ENCODE results near the gene CCDC81.

CCDC81 gene

DNA sequence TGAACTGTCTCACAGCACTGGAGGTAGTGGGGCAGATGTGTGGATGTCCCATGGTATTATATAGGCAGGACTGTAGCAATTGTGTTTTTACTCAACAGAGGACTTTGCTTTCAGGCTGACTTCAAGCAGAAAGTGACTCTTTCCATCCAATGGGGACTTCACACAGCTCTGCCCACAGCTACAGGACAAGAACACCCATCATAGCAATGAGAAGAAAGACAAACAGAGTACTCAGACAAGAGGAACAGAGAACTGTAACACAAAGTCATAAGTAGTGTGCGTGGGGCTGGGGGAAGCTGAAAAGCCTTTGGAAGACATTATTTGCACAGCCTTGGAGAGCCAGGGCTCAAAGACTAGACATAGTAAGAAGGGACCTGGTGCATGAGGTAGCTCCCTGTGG is 70.3 kb downstream of the CCDC81 start:
- TF ChIP-seq Cebpa-rat (IDR thresholded peaks at IDR 0.05) = no peak
- Histone ChIP-seq H4K20me1 (no peaks in the 10 kb centered on the region), H3K4me2 (peak overlapping the region; percentile 62), H3K27me3 (no peaks in the 10 kb centered on the region), H3K27ac (no peak overlapping the region), H3K4me3 (no peak overlapping the region), H3K9me3 (no peaks in the 10 kb centered on the region), H3K36me3 (no peaks in the 10 kb centered on the region), H3K4me1 (peaks cover 89% of the 10 kb centered on the region), H3K9ac (no peak overlapping the region)

DNA sequence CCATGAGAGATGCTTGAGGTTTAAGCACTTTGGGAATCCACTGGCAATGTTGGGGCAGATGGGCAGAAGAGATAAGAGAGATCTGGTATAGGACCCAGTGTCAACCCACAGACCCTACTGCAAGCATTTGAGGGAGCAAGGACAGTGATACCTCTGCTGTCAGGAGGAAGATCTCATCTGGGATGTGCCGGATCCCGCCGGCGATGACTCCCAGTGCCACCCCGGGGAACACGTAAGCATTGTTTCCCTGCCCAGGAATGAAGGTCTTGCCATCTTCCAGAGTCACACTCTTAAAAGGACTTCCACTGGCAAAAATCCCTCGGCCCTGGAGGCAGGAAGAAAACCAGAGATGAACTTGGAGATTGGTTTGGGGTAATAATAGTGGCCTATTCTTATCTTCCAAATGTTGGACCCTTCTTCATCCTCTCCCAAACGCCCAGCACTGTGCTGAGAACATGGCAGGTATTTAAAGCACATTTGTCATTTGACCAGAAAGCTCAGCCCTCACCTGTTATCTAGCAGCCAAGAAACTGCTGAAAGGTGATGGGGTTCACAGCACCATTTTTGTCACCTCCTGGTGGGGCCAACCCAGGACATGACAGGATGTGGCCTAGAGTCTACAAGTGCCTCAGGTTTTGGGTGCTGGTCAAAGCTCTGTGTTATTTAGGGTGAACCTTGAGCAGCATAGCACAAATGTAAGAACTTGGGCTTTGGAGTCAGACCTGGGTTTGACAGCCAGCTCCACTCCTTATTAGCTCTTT is 71.7 kb downstream of the CCDC81 start:
- Histone ChIP-seq H3K9me3 (no peaks in the 10 kb centered on the region), H3K27me3 (no peaks in the 10 kb centered on the region), H3K4me1 (peaks cover 84% of the 10 kb centered on the region), H3K4me3 (no peak overlapping the region), H3K4me2 (peak overlapping the region; percentile 69), H3K9ac (no peak overlapping the region), H3K36me3 (no peaks in the 10 kb centered on the region), H3K27ac (no peak overlapping the region), H4K20me1 (no peaks in the 10 kb centered on the region)
- TF ChIP-seq Cebpa-rat (IDR thresholded peaks at IDR 0.05) = no peak

DNA sequence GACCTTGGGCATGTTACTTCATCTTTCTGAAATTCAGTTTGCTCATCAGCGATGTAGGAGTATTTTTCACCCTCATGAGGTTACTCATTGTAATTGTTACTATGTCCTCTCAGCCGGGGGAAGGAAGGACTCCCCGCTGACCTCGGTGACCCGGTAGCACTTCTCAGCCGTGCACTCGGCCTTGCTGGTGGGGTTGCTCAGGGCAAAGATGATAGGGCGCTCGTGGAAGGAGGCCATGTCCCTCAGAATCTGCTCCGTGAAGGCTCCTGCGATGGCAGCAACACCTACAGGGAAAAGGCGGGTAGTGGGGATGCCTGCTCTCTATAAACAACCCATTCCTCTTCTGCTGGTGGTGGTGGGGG is 72.2 kb downstream of the CCDC81 start:
- no peaks in the 10 kb centered on the region for H3K36me3 ChIP-seq
- H3K27me3 ChIP-seq = no peaks in the 10 kb centered on the region
- H3K4me2 ChIP-seq = peak overlapping the region; percentile 69
- H3K4me3 ChIP-seq = no peak overlapping the region
- peaks cover 83% of the 10 kb centered on the region for H3K4me1 ChIP-seq
- no peaks in the 10 kb centered on the region for H4K20me1 ChIP-seq
- H3K9ac ChIP-seq = no peak overlapping the region
- no peak for TF ChIP-seq Cebpa-rat (IDR thresholded peaks at IDR 0.05)
- H3K9me3 ChIP-seq = no peaks in the 10 kb centered on the region
- no peak overlapping the region for H3K27ac ChIP-seq

DNA sequence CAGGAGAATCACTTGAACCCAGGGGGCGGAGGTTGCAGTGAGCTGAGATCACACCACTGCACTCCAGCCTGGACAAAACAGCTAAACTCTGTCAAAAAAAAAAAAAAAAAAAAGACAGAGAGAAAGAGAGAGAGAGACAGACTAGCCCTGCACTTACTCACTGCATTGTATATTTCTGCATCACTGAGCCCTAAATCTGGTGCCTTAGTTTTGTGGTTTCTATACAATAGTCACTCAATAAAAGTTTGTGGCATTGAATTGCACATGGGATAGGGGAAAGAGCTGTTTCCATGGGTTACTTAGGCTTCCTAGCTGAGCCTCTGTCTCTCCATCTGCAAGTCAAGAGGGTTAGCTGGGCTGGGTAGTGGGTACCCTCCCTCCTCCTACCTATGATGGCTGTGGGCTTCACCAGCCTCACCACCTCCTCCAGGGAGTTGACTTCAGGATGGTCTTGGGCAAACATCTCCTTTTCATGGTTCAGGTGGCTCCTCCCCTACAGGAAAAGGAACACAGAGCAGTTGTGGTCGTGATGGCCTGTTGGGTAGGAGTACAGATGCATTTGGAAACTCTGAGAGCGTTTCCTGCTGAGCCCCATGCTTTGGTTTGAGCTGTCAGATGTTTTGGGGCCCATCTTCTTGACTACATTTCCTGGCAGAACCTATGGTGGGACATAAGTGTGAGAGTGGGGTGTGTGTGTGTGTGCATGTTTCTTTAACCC is 73.2 kb downstream of the CCDC81 start:
- no peaks in the 10 kb centered on the region for H3K36me3 ChIP-seq
- H3K27ac ChIP-seq = peak overlapping the region; percentile 48; the same call in 1 of the 2 replicates
- no peaks in the 10 kb centered on the region for H3K9me3 ChIP-seq
- H3K27me3 ChIP-seq = no peaks in the 10 kb centered on the region
- peak; percentile 34; the same call in 1 of the 2 replicates for TF ChIP-seq Cebpa-rat (IDR thresholded peaks at IDR 0.05)
- no peak overlapping the region for H3K9ac ChIP-seq
- peaks cover 73% of the 10 kb centered on the region for H3K4me1 ChIP-seq
- no peaks in the 10 kb centered on the region for H4K20me1 ChIP-seq
- peak overlapping the region; percentile 69 for H3K4me2 ChIP-seq
- no peak overlapping the region for H3K4me3 ChIP-seq

DNA sequence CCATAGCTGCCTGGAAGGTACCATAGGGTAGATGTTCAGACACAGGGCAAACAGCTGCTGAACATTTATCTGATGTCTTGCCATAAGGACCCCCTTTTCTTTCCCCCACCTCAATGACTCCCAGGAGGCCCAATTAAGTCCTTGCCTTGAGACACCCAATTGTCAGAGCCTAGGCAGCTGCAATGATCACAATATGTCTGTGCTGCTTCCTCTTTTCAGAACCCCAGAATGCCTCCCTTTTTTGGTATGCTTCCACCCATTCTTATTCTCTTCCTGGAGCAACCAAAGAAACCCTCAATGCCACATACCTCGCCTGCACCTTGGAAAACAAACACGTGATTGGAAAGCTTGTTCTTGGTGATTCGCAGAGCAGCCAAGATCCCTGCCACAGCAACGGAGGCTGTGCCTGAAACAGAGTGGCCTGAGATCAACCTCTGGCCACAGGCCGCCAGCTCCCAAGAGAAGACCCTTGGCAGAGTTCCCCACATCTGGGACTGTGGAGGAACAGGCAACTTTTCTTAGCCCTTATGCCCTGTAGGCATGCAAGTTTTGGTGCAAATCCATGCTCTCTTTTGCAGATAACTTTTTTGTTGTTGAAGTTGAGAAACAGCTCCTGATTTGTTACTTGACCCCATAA is 75.4 kb downstream of the CCDC81 start:
- Histone ChIP-seq H3K27me3 (no peaks in the 10 kb centered on the region), H3K4me2 (peak overlapping the region; percentile 69), H3K4me3 (no peak overlapping the region), H3K36me3 (no peaks in the 10 kb centered on the region), H3K4me1 (peaks cover 52% of the 10 kb centered on the region), H3K9ac (no peak overlapping the region), H3K9me3 (no peaks in the 10 kb centered on the region), H3K27ac (no peak overlapping the region), H4K20me1 (no peaks in the 10 kb centered on the region)
- TF ChIP-seq Cebpa-rat (IDR thresholded peaks at IDR 0.05) = no peak

DNA sequence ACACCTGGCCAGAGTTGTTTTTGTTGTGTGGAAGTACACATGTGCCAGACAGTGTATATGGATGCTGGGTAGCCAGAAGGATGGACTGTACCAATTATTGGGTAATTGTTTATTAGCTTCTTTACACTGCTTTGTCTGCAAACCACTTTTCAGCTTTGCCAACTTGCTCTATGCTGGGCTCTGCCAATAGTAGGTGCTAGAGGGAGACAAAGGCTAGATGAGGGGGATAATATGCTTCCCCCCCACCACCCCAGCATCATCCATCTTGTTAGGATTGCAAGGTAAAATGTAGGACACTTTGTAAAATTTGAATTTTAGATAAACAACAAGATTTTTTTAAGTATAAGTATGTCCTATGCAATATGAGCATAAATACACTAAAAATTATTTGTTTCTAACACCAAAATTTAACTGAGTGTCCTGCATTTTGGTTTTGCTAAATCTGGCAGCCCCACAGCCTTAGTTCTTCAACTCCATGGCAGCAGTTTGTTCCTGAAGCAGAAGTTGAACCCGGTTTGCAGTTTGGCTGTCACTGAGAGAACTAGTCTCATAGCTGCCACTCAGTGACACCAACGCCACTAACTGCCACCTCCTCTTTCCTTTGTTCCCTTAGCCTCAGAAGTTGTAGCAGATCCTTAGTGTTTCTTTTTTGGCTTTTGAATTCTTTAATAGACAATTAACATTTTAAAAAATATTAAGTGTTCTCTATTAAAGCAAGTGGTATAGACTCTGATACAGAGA is 78.8 kb downstream of the CCDC81 start:
- no peak overlapping the region for H3K9ac ChIP-seq
- H3K4me1 ChIP-seq = peaks cover 23% of the 10 kb centered on the region
- TF ChIP-seq Cebpa-rat (IDR thresholded peaks at IDR 0.05) = no peak
- H3K27me3 ChIP-seq = no peaks in the 10 kb centered on the region
- H4K20me1 ChIP-seq = no peaks in the 10 kb centered on the region
- H3K27ac ChIP-seq = no peak overlapping the region
- H3K4me2 ChIP-seq = no peak overlapping the region
- H3K9me3 ChIP-seq = no peaks in the 10 kb centered on the region
- H3K4me3 ChIP-seq = no peak overlapping the region
- no peaks in the 10 kb centered on the region for H3K36me3 ChIP-seq

DNA sequence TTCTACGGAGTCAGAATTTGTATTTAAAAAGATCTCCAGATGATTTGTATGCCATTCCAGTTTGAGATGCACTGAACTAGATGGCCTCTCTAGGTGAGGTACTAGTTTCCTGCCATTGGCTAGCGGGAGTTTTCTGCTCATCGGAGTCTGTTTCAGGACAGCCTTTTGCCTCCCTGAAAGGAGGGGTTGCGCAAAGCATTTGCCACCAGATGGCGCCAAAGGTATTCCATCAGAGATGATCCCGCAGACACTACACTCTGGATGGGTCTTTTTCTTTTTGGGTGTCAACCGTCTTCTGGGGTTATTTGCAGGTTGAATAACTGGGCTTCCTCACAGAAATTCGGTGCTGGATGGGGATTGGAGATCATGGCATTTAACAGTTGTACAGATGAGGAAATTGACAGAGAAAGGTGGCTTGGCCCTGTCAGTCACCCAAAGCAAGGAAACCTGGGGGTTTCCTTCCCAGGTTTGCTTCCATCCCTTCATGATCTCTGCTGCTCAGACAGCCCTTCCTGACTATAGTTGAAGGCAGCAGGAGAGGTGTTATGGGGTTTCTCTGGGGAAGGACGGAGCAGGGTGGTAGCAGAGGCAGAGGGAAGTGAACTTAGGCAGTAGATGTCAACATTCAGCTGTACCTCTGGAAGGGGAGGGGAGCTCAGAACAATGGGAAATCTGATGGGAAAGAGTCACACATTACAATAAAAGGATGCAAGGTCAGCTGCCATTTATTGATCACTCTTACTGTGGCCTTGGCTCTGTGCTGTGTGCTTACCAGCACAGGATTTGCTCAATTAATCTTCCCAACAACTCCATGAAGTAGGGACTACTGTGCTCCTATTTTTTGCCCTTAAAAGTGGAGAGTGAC is 81.6 kb downstream of the CCDC81 start:
- H3K4me1 ChIP-seq = peaks cover 16% of the 10 kb centered on the region
- no peak overlapping the region for H3K9ac ChIP-seq
- no peaks in the 10 kb centered on the region for H3K36me3 ChIP-seq
- H4K20me1 ChIP-seq = no peaks in the 10 kb centered on the region
- H3K27me3 ChIP-seq = no peaks in the 10 kb centered on the region
- H3K27ac ChIP-seq = no peak overlapping the region
- TF ChIP-seq Cebpa-rat (IDR thresholded peaks at IDR 0.05) = no peak
- no peaks in the 10 kb centered on the region for H3K9me3 ChIP-seq
- no peak overlapping the region for H3K4me3 ChIP-seq
- H3K4me2 ChIP-seq = no peak overlapping the region

DNA sequence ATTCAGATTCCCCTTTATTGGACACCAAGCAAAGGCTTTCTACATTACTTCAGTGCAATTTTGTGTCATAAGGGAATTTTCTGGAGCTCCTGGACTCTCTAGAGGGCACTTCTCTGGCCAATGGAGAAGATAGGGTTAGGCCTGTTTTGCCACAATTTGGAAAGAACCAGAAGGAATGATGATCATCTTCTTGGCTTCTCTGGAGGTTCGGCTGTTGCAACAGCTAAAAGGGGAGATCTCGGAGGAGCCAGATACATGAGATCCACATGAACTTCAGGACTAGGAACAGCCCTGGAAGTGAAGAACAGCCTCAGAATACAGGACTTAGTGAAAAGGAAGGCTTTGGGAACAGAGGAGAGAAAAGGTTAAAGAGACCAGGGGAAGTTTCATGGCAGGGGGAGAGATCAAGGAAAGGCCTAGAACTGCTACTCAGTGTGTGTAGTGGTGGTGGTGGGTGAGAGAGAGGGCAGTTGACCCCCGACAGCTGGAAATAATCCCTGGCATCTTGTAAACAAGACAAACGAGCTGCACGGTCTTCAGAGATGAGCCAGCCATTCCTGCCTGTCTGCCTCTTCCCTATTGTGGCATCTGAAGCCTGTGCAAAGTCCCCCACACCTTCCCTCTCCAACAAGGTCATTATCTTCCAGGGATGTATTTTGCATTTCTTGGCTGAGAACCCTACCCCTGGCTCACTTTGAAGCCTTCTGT is 83.8 kb downstream of the CCDC81 start:
- H3K4me3 ChIP-seq = no peak overlapping the region
- H3K36me3 ChIP-seq = no peaks in the 10 kb centered on the region
- H3K4me2 ChIP-seq = no peak overlapping the region
- H3K27ac ChIP-seq = no peak overlapping the region
- no peaks in the 10 kb centered on the region for H3K27me3 ChIP-seq
- peaks cover 26% of the 10 kb centered on the region for H3K4me1 ChIP-seq
- H4K20me1 ChIP-seq = no peaks in the 10 kb centered on the region
- TF ChIP-seq Cebpa-rat (IDR thresholded peaks at IDR 0.05) = no peak
- H3K9ac ChIP-seq = no peak overlapping the region
- no peaks in the 10 kb centered on the region for H3K9me3 ChIP-seq
